ENCODE results near the gene USH1G.

USH1G gene

DNA sequence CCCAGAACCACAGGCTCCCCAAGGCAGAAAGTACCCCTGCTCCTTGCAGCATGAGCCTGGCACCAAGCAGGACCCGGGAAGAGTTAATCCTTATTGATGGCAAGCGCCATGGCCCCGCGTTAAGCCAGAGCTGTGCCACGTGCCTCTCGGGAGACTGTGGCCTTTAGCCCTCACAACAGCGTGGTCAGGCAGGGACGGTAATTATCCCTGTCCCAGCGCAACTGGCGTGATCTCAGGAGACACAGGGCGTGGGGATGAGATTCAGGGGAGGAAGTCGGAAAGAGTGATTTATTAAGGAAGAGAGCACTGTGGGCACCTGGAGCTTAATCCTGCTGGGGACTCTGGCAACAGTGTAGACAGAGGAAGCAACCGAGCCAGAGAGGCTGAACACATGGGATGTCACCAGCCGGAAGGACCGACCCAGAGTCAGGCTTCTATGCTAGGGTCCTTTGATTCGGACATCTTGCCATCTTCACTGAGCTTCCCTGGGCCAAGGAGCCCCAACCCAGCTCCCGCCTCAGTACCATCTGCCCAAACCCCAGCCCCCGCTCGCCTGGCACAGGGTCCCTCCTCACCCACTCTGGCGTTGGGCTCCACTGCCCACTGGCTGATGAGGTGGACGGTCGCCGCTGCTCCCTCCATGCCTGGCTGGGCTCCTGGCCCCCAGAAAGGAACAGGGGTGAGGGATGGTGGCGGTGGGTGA is 29.5 kb upstream of the USH1G start:
- H3K27ac ChIP-seq (ENCODE audit: low read depth, low read length, severe bottlenecking), result no peak overlapping the region
- H3K9me3 ChIP-seq (ENCODE audit: control insufficient read depth, low read length), result no peaks in the 10 kb centered on the region
- 89 to 92% methylated on average over 17 to 18 of the region's 24 CpGs for WGBS, 2 experiments (ENCODE audit: insufficient coverage in 2 of 2)
- no peaks in the 10 kb centered on the region for H3K4me1 ChIP-seq (ENCODE audit: control insufficient read depth, insufficient read depth, low read length, poor library complexity, severe bottlenecking)
- H3K4me3 ChIP-seq (ENCODE audit: extremely low read depth, insufficient read depth, low read length, poor library complexity, severe bottlenecking), result no peak overlapping the region
- no peaks in the 10 kb centered on the region for H3K36me3 ChIP-seq (ENCODE audit: control insufficient read depth, insufficient read depth, low read length)

DNA sequence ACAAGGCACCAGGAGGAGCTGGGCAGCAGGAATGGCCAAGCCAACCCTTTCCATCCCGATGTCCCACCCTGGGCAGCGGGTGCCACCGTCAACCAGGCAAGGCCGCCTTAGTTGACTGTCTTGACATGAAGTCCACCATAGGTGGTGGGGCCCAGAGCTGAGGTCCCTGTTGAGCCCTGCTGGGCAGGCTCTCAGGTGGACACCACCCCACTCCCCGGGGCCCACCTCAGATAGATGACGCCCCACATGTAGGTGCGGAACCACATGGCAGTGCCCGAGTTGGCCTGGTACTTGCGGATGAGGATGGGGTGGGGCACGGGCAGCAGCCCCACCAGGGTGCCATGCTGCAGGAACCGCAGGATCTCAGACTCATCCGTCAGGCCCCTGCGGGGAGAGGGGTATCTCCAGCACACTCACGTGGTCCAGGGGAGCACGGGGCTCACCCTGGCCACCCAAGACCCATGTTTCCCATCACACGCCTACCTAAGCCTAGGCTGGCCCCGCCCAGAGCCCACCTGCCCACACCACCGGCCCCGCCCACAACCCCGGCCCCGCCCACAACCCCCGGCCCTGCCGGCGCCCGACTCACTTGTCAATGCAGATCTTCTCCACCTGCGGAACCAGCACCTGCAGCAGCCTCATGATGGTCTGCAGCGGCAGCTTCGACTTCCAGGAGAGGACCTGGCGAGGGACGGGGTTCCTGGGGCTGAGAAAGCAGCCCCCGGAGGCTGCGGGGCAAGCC is 28.8 kb upstream of the USH1G start:
- 77 to 91% methylated on average over 21 to 26 of the region's 32 CpGs for WGBS, 2 experiments (ENCODE audit: insufficient coverage in 2 of 2)
- Histone ChIP-seq H3K36me3 (ENCODE audit: control insufficient read depth, insufficient read depth, low read length) (no peaks in the 10 kb centered on the region), H3K4me1 (ENCODE audit: control insufficient read depth, insufficient read depth, low read length, poor library complexity, severe bottlenecking) (no peaks in the 10 kb centered on the region), H3K27ac (ENCODE audit: low read depth, low read length, severe bottlenecking) (no peak overlapping the region), H3K4me3 (ENCODE audit: extremely low read depth, insufficient read depth, low read length, poor library complexity, severe bottlenecking) (no peak overlapping the region), H3K9me3 (ENCODE audit: control insufficient read depth, low read length) (no peaks in the 10 kb centered on the region)

- Histone ChIP-seq H3K36me3 (ENCODE audit: control insufficient read depth, insufficient read depth, low read length) (no peaks in the 10 kb centered on the region), H3K27ac (ENCODE audit: low read depth, low read length, severe bottlenecking) (no peak overlapping the region), H3K4me3 (ENCODE audit: extremely low read depth, insufficient read depth, low read length, poor library complexity, severe bottlenecking) (no peak overlapping the region), H3K9me3 (ENCODE audit: control insufficient read depth, low read length) (no peaks in the 10 kb centered on the region), H3K4me1 (ENCODE audit: control insufficient read depth, insufficient read depth, low read length, poor library complexity, severe bottlenecking) (no peaks in the 10 kb centered on the region)
- 74 to 80% methylated on average over 2 to 3 of the region's 3 CpGs for WGBS, 2 experiments (ENCODE audit: insufficient coverage in 2 of 2)
Observed at GRCh38 chr17:74951065-74951464, 28.0 kb upstream of the USH1G start.

- H3K4me1 ChIP-seq (ENCODE audit: control insufficient read depth, insufficient read depth, low read length, poor library complexity, severe bottlenecking), result no peaks in the 10 kb centered on the region
- 59 to 68% methylated on average over 6 to 7 of the region's 8 CpGs for WGBS, 2 experiments (ENCODE audit: insufficient coverage in 2 of 2)
- H3K27ac ChIP-seq (ENCODE audit: low read depth, low read length, severe bottlenecking), result no peak overlapping the region
- H3K9me3 ChIP-seq (ENCODE audit: control insufficient read depth, low read length), result no peaks in the 10 kb centered on the region
- no peaks in the 10 kb centered on the region for H3K36me3 ChIP-seq (ENCODE audit: control insufficient read depth, insufficient read depth, low read length)
- H3K4me3 ChIP-seq (ENCODE audit: extremely low read depth, insufficient read depth, low read length, poor library complexity, severe bottlenecking), result no peak overlapping the region
Observed at GRCh38 chr17:74950207-74950606, 27.2 kb upstream of the USH1G start.

- WGBS, 2 experiments (ENCODE audit: insufficient coverage in 2 of 2), result 76 to 92% methylated on average over 9 to 12 of the region's 12 CpGs
- no peaks in the 10 kb centered on the region for H3K36me3 ChIP-seq (ENCODE audit: control insufficient read depth, insufficient read depth, low read length)
Observed at GRCh38 chr17:74949455-74950115, 26.5 kb upstream of the USH1G start.

DNA sequence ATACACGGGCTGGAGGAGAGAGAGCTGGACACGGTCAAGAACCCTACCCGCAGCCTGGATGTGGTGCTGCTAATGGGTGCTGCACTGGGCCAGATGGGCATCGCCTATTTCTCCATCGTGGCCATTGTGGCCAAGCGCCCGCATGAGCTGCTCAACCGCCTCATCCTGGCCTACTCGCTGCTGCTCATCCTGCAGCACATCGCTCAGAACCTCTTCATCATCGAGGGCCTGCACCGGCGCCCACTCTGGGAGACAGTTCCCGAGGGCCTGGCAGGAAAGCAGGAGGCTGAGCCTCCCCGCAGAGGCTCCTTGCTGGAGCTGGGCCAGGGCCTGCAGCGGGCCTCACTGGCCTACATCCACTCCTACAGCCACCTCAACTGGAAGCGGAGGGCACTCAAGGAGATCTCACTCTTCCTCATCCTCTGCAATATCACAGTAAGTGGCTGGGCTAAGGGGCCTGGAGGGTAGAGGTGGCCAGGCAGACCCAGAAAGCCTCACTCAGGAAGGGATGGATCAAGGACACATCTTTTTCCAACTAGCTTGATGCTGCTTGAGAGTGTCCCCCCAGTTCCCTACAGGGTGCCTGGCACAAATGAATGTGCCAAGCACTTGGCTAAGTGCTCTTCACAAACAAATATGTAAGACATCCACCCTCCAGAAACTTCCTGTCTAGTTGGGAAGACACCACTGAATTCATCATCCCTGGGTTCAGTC is 24.1 kb upstream of the USH1G start:
- no peaks in the 10 kb centered on the region for H3K36me3 ChIP-seq (ENCODE audit: control insufficient read depth, insufficient read depth, low read length)
- no peak overlapping the region for H3K27ac ChIP-seq (ENCODE audit: low read depth, low read length, severe bottlenecking)
- H3K9me3 ChIP-seq (ENCODE audit: control insufficient read depth, low read length), result no peaks in the 10 kb centered on the region
- H3K4me1 ChIP-seq (ENCODE audit: control insufficient read depth, insufficient read depth, low read length, poor library complexity, severe bottlenecking), result no peaks in the 10 kb centered on the region
- 90 to 92% methylated on average over 14 to 15 of the region's 17 CpGs for WGBS, 2 experiments (ENCODE audit: insufficient coverage in 2 of 2)
- no peak overlapping the region for H3K4me3 ChIP-seq (ENCODE audit: extremely low read depth, insufficient read depth, low read length, poor library complexity, severe bottlenecking)

More at GRCh38 chr17:74949455-74950115, 26.5 kb upstream of the USH1G start:
- no peaks in the 10 kb centered on the region for H3K9me3 ChIP-seq (ENCODE audit: control insufficient read depth, low read length)
- no peak overlapping the region for H3K27ac ChIP-seq (ENCODE audit: low read depth, low read length, severe bottlenecking)
- H3K4me1 ChIP-seq (ENCODE audit: control insufficient read depth, insufficient read depth, low read length, poor library complexity, severe bottlenecking), result no peaks in the 10 kb centered on the region
- no peak overlapping the region for H3K4me3 ChIP-seq (ENCODE audit: extremely low read depth, insufficient read depth, low read length, poor library complexity, severe bottlenecking)

GRCh38 chr17:74946641-74947040 is 23.6 kb upstream of the USH1G start:
- Histone ChIP-seq H3K27ac (ENCODE audit: low read depth, low read length, severe bottlenecking) (no peak overlapping the region), H3K9me3 (ENCODE audit: control insufficient read depth, low read length) (no peaks in the 10 kb centered on the region)
- WGBS, 2 experiments (ENCODE audit: insufficient coverage in 2 of 2), result 85 to 93% methylated on average over 14 of the region's 14 CpGs

GRCh38 chr17:74945543-74945942 is 22.5 kb upstream of the USH1G start:
- H3K36me3 ChIP-seq (ENCODE audit: control insufficient read depth, insufficient read depth, low read length), result no peaks in the 10 kb centered on the region
- no peaks in the 10 kb centered on the region for H3K9me3 ChIP-seq (ENCODE audit: control insufficient read depth, low read length)
- WGBS, 2 experiments (ENCODE audit: insufficient coverage in 2 of 2), result 61 to 64% methylated on average over 6 of the region's 6 CpGs
- no peak overlapping the region for H3K27ac ChIP-seq (ENCODE audit: low read depth, low read length, severe bottlenecking)
- no peak overlapping the region for H3K4me3 ChIP-seq (ENCODE audit: extremely low read depth, insufficient read depth, low read length, poor library complexity, severe bottlenecking)
- H3K4me1 ChIP-seq (ENCODE audit: control insufficient read depth, insufficient read depth, low read length, poor library complexity, severe bottlenecking), result no peaks in the 10 kb centered on the region

More at GRCh38 chr17:74946641-74947040, 23.6 kb upstream of the USH1G start:
- no peaks in the 10 kb centered on the region for H3K4me1 ChIP-seq (ENCODE audit: control insufficient read depth, insufficient read depth, low read length, poor library complexity, severe bottlenecking)
- H3K4me3 ChIP-seq (ENCODE audit: extremely low read depth, insufficient read depth, low read length, poor library complexity, severe bottlenecking), result no peak overlapping the region
- no peaks in the 10 kb centered on the region for H3K36me3 ChIP-seq (ENCODE audit: control insufficient read depth, insufficient read depth, low read length)

GRCh38 chr17:74943808-74944522 is 20.9 kb upstream of the USH1G start:
- Histone ChIP-seq H3K4me1 (ENCODE audit: control insufficient read depth, insufficient read depth, low read length, poor library complexity, severe bottlenecking) (no peaks in the 10 kb centered on the region), H3K27ac (ENCODE audit: low read depth, low read length, severe bottlenecking) (no peak overlapping the region), H3K36me3 (ENCODE audit: control insufficient read depth, insufficient read depth, low read length) (no peaks in the 10 kb centered on the region), H3K9me3 (ENCODE audit: control insufficient read depth, low read length) (no peaks in the 10 kb centered on the region), H3K4me3 (ENCODE audit: extremely low read depth, insufficient read depth, low read length, poor library complexity, severe bottlenecking) (no peak overlapping the region)
- WGBS, 2 experiments (ENCODE audit: insufficient coverage in 2 of 2), result 67 to 75% methylated on average over 12 to 13 of the region's 13 CpGs

DNA sequence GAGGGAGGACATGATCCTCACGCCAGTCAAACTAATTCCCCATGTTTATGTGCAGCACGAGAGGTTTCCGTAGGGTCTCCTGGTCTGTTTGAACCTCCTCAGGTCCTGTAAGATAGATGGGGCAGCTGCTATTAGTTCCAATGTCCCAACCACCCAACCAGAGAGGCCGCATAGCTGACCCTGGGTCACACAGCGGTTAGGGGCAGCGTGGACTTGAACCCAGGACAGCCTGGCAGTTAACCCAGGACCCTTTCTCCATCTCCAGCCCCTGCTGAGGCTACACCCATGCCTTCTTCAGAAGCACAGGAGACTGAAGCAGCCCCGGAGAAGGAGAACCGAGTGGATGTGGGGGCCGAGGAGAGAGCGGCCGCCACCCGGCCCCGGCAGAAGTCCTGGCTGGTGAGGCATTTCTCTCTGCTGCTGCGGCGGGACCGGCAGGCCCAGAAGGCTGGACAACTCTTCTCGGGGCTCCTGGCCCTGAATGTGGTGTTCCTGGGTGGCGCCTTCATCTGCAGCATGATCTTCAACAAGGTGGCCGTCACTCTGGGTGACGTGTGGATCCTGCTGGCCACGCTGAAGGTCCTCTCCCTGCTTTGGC is 18.2 kb upstream of the USH1G start:
- H3K27ac ChIP-seq (ENCODE audit: low read depth, low read length, severe bottlenecking), result no peak overlapping the region
- 76 to 81% methylated on average over 12 to 18 of the region's 21 CpGs for WGBS, 2 experiments (ENCODE audit: insufficient coverage in 2 of 2)
- H3K4me3 ChIP-seq (ENCODE audit: extremely low read depth, insufficient read depth, low read length, poor library complexity, severe bottlenecking), result no peak overlapping the region
- no peaks in the 10 kb centered on the region for H3K36me3 ChIP-seq (ENCODE audit: control insufficient read depth, insufficient read depth, low read length)
- no peaks in the 10 kb centered on the region for H3K9me3 ChIP-seq (ENCODE audit: control insufficient read depth, low read length)
- H3K4me1 ChIP-seq (ENCODE audit: control insufficient read depth, insufficient read depth, low read length, poor library complexity, severe bottlenecking), result no peaks in the 10 kb centered on the region
